Right lung (tissue), 10 donors: Measurements from ENCODE around the gene SYNM. TPM values are rescaled to one million over a fixed set of nuclear protein-coding genes. Genes with fewer than 3 reads are reported as not detected.
A peak's percentile ranks its signal among the peaks of the same experiment; 100 is the strongest.
"Not testable (repeated sequence)": the region's sequence is repeated elsewhere in the genome, so short reads cannot be mapped to it uniquely, and the experiment has no call there.

Experiments used
- DNase-seq, 2 donors: peaks; one replicate each; pipeline ENCODE4 v3.0.0-alpha.2; 2013
- long read RNA-seq, 8 donors: transcript quantifications; one replicate each; lab custom pipeline, GENCODE V29; 2026
- polyA plus RNA-seq, 5 donors: library from polyadenylated mRNA; unstranded; fragments of 120-200 nt; gene quantifications; one replicate each; pipeline versions ENCODE4 v1.2.1 to v1.2.3, GENCODE V29; 2013; ENCODE audit warnings: inconsistent platforms in 1 of 5, low replicate concordance in 1 of 5; ENCODE audit not compliant: insufficient read length in 5 of 5, insufficient read depth in 1 of 5

SYNM gene, protein sequence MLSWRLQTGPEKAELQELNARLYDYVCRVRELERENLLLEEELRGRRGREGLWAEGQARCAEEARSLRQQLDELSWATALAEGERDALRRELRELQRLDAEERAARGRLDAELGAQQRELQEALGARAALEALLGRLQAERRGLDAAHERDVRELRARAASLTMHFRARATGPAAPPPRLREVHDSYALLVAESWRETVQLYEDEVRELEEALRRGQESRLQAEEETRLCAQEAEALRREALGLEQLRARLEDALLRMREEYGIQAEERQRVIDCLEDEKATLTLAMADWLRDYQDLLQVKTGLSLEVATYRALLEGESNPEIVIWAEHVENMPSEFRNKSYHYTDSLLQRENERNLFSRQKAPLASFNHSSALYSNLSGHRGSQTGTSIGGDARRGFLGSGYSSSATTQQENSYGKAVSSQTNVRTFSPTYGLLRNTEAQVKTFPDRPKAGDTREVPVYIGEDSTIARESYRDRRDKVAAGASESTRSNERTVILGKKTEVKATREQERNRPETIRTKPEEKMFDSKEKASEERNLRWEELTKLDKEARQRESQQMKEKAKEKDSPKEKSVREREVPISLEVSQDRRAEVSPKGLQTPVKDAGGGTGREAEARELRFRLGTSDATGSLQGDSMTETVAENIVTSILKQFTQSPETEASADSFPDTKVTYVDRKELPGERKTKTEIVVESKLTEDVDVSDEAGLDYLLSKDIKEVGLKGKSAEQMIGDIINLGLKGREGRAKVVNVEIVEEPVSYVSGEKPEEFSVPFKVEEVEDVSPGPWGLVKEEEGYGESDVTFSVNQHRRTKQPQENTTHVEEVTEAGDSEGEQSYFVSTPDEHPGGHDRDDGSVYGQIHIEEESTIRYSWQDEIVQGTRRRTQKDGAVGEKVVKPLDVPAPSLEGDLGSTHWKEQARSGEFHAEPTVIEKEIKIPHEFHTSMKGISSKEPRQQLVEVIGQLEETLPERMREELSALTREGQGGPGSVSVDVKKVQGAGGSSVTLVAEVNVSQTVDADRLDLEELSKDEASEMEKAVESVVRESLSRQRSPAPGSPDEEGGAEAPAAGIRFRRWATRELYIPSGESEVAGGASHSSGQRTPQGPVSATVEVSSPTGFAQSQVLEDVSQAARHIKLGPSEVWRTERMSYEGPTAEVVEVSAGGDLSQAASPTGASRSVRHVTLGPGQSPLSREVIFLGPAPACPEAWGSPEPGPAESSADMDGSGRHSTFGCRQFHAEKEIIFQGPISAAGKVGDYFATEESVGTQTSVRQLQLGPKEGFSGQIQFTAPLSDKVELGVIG (N-terminal part only)
- polyA plus RNA-seq, result 1 to 10 TPM; 5.4 to 7.9 (median 7.2) TPM
- long read RNA-seq, donor 1, full-length matches to known transcripts, result 2 of 2 reads
- long read RNA-seq, donor 1, partial matches to known transcripts, result 0 of 2 reads
- long read RNA-seq, donor 1, other reads (novel, unspliced or antisense), result 0 of 2 reads
- long read RNA-seq, donor 2, result 0 reads
- long read RNA-seq, donor 3, full-length matches to known transcripts, result 1 of 1 reads
- long read RNA-seq, donor 3, partial matches to known transcripts, result 0 of 1 reads
- long read RNA-seq, donor 3, other reads (novel, unspliced or antisense), result 0 of 1 reads
- long read RNA-seq, donor 4, full-length matches to known transcripts, result 3 of 3 reads
- long read RNA-seq, donor 4, partial matches to known transcripts, result 0 of 3 reads
- long read RNA-seq, donor 4, other reads (novel, unspliced or antisense), result 0 of 3 reads
- long read RNA-seq, donor 5, full-length matches to known transcripts, result 3 of 3 reads
- long read RNA-seq, donor 5, partial matches to known transcripts, result 0 of 3 reads
- long read RNA-seq, donor 5, other reads (novel, unspliced or antisense), result 0 of 3 reads
- long read RNA-seq, donor 6, full-length matches to known transcripts, result 4 of 4 reads
- long read RNA-seq, donor 6, partial matches to known transcripts, result 0 of 4 reads
- long read RNA-seq, donor 6, other reads (novel, unspliced or antisense), result 0 of 4 reads
- long read RNA-seq, donor 7, full-length matches to known transcripts, result 1 of 1 reads
- long read RNA-seq, donor 7, partial matches to known transcripts, result 0 of 1 reads
- long read RNA-seq, donor 7, other reads (novel, unspliced or antisense), result 0 of 1 reads
- long read RNA-seq, donor 8, result 0 reads

DNA sequence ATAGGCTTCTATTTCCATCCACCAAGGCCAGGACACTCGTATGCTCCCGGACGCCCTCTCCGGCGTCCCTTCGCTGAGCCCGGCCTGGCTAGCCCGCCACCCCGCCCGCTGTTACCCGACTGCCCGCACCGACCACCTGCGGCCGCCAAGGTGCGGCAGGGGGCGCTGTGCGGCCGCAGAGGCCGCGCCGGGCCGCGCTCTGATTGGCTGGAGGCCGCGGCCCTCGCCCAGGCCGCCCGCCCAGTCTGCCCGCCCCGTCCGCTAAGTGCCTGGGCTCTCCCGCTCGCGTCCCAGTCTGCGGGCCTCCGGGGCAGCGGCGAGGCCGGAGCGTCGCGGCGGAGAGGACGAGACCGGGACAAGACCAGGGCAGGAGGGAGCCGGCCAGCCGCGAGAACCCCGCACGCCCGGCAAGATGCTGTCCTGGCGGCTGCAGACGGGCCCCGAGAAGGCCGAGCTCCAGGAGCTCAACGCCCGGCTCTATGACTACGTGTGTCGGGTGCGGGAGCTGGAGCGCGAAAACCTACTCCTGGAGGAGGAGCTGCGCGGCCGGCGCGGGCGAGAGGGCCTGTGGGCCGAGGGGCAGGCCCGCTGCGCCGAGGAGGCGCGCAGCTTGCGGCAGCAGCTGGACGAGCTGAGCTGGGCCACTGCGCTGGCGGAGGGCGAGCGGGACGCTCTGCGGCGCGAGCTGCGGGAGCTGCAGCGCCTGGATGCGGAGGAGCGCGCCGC is at the start of gene SYNM:
Gene SYNM (plus strand): TSS at position 293 of the 726 bp plus-strand sequence. CDS start 120 bp downstream, at position 413.
- DNase-seq, result peak; percentile 55 to 62

DNA sequence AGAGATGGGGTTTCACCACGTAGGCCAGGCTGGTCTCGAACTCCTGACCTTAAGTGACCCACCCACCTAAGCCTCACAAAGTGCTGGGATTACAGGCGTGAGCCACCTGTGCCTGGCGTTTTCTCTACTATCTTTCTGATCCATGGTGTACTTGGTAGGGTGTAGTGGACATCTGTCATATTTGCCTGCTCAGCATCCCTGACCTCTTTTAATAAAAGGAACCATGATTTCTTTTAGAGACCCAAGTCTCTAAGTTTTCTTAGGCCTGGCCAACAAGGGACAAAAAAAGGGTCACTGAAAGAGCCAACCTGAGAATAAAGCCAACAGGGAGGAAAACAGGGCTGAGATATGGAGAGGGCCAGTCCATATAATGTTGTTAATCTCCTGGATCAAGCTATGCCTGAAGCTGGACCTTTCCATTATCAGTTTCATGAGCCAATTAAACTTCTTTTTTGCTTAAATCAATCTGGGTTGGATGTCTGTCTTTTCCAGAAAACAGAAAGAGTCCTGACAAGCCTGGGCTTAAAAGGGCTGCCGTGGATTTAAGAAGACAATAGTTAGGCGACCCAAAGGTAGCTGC is 49.2 kb upstream of the SYNM start:
- DNase-seq, result no peak

DNA sequence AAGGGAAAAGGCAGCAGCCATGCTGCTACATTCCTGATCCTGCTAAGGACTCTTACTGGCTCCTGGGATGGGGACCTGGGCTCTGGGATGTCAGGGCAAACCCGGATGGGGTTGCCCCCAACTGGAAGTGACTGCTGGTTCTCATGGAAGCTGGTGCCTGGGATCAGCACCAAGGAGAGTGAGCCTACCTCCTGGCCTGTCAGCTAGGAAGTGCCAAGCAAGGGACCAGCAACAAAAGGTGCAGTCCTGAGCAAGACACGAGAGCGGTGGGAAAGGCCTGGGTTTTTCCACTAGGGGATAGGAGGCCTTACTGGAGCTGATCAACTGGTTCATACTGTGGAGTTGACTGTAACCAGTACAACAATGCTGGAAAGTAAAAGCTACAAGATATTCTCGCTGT is 47.9 kb upstream of the SYNM start:
- DNase-seq, result no peak

- no peak for DNase-seq
Measured at GRCh38 chr15:99057697-99058420, 47.0 kb upstream of the SYNM start.

- DNase-seq, result no peak
Measured at GRCh38 chr15:99058421-99058870, 46.4 kb upstream of the SYNM start.

DNA sequence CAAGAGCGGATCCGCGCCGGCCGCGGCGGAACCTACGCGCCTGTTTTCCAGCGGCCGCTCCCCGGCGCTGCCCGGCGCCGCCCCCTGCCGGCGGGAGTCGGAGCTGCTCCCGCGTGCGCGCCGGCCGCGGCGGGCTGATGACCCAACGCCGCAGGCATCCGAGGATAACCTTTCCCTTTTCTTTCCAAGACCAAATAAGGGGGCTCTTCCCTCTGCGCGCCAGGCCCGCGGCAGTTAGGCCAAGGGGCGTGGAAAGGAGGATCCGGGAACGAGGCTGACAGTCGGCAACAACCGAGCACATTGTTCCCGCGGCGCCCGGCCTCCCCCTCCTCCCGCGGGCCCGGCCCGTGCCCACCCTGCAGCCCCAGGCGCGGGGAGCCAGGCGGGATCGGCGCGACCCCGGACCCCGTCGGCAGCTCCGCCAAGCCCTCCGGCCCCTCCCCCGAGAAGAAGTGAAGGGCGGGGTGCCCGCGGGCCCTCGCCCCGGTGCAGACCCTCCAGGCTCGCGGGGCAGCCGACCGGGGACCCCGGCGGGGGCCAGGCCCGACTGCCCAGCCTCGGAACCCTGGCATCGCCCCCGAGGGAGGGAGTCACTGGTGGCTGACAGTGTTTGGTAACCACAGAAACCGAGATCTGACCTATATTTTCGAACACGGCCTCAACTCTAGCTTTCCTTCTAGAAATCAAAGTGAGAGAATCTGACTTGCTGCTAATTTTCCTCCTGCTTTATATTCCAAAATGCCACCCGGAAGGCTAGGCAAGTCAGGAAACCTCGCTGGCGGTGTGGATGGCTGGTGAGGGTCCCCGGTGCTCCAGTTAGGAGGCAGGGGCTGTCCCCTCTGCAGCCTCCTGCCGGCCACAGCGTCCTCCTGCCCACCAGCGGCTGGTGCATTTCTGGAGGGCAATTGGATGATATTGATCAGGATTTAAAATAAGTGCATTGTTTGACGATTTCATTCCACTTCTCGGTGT is 45.6 kb upstream of the SYNM start:
- DNase-seq, result peak; percentile 78 to 82

- not testable (repeated sequence) for DNase-seq
Measured at GRCh38 chr15:99060186-99060585, 44.7 kb upstream of the SYNM start.

DNA sequence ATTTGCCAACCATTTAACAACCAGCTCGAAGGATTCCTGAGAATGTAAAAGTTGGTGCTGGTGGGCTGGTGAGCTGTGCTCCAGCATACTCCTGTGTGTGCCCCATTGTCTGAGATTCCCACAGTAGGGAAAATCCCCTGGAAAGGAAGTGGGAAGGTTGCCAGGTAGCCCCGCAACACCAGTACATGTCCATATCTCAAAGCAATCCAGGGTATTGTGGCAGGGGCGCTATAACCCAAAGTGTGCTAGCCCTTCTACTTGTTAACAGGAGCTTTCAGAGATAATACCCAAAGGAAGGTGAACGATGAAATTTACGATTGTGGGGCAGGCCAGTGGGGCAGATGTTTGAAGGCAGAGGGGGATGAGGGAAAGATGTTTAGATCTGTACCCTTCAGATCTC is 42.7 kb upstream of the SYNM start:
- DNase-seq, result no peak

GRCh38 chr15:99068186-99068585 is 36.7 kb upstream of the SYNM start:
- no peak for DNase-seq

DNA sequence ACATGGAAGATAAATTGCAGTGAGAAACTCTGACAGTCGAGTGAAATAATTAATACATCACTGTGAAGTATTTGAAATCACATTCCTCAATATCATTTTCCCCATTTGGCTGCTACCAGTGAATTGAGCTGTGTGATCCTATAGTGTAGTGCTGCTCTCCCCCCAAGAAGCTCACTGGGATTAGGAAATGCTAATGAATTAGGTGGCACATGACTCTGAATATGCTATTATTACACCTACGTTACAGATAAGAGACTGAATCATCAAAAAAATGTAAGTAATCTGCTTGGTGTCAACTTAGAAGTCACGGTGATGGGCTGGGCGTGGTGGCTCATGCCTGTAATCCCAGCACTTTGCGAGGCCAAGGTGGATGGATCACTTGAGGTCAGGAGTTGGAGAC is 34.7 kb upstream of the SYNM start:
- DNase-seq, result no peak

DNA sequence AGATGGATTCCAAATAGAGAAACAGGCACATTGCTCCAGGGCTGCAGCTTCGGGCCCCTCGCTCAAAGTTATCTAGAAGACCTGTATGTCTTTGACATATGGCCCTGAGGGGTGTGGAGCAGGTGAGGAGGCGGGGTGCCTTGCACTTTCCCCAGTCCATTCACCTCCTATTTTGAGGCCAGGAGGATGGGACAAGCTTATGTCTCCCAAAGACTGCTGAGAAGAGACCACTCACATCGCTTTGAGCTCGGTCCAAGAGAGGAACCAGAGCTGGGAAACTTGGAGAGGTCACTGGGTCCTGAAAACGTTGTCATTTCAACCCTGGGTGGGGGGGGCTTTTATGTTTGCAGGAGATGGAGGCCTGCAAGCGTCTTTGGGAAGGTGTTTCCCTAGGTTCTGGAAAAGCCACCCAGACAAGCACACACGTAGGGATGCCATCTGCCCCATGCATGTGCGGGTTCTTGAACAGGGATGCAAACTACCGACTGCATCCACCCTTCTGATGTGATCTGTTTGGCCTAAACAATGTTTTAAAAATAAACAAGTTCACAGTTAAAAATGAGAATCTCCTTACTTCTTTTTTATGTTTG is 33.7 kb upstream of the SYNM start:
- no peak for DNase-seq

DNA sequence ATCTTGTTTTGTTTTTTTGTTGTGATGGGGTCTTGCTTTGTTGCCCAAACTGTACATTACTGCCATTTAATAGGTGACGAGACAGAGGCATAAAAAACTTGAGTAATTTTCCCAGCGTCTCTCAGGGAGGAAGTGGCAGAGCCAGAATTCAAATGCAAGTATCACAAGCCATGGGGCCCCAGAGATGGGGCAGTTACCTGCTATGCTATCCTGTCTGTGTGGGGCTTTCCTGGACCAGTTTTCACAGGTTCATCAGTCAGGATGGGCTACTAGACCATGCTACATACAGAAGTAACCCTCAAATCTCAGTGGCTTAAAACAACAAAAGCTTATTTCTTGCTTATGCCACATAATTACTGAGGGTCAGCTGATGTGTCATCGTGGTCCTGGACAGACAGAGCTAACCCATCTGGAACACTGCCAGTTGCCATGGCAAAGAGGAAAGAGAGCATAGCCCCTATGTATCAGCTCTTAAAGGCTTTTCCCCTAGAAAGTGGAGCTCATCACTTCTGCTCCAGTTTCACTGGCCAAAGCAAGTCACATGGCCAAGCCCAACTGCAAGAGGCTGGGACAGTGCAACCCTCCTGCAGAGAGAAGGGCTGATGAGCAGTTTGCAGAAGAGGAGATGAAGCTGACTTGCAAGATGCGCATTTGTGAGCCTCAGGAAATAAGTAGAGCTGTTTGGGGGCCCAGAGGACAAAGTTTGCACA is 31.7 kb upstream of the SYNM start:
- no peak for DNase-seq

GRCh38 chr15:99074446-99074845 is 30.4 kb upstream of the SYNM start:
- no peak for DNase-seq

GRCh38 chr15:99075059-99075652 is 29.7 kb upstream of the SYNM start:
- DNase-seq, result not testable (repeated sequence)

DNA sequence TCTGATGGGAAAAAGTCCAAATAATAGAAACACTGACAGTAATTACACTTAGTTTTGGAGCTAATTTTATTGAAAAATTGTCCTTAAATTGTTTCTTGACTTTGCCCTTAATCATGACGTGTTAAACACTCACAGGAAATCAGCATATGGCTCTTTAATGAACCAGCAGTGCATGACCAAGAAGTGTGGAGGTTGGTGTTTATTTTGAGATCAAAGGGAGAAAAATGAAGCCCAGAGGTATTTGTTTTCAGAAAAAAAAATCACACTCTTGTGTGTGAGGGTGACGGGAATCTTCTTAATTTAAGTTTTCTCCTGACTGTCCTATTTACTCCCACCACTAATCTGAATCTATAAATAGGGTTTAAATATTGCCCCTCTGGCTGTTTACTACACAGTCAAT is 28.8 kb upstream of the SYNM start:
- DNase-seq, result no peak
